Vagina (tissue), 2 donors: Measurements from ENCODE around the gene NCR2. TPM values are rescaled to one million over a fixed set of nuclear protein-coding genes. Genes with fewer than 3 reads are reported as not detected.

Experiments
- DNase-seq, 2 donors: peaks; one replicate each; pipeline ENCODE4 v3.0.0-alpha.2; 2017; ENCODE audit errors: extremely low spot score in 2 of 2
- H3K27ac ChIP-seq: fragments of 200-600 bp; sonication (generic); one replicate; pipeline ENCODE4 v1.5.1; 2019
- H3K27me3 ChIP-seq: fragments of 200-600 bp; sonication (generic); one replicate; pipeline ENCODE4 v1.5.1; 2019
- H3K36me3 ChIP-seq, 2 donors: fragments of 200-600 bp; sonication (generic); one replicate each; pipeline ENCODE4 v1.5.1; 2017 to 2019
- H3K4me1 ChIP-seq: fragments of 200-600 bp; sonication (generic); one replicate; pipeline ENCODE4 v1.5.1; 2019
- H3K4me3 ChIP-seq, 2 donors: fragments of 200-600 bp; sonication (generic); 1 replicate in 1 of 2; 2 replicates in 1 of 2; pipeline ENCODE4 v1.5.1; 2016 to 2019
- H3K9me3 ChIP-seq: fragments of 200-600 bp; sonication (generic); one replicate; pipeline ENCODE4 v1.5.1; 2019
- CTCF ChIP-seq, 3 experiments: fragments of 450-650 bp in 2 of 3; fragments of 200-600 bp in 1 of 3; sonication (generic) in 1 of 3; IDR thresholded peaks; one replicate each; pipeline ENCODE4 v1.5.1; 2017 to 2019; ENCODE audit warnings: antibody characterized with exemption in 3 of 3, mild to moderate bottlenecking in 2 of 3, moderate library complexity in 2 of 3
- POLR2A ChIP-seq, 2 donors: fragments of 450-650 bp; IDR thresholded peaks; one replicate each; pipeline ENCODE4 v1.6.1; 2017; ENCODE audit warnings: antibody characterized with exemption in 2 of 2, mild to moderate bottlenecking in 2 of 2, moderate library complexity in 2 of 2
- POLR2AphosphoS5 ChIP-seq, 2 donors: sonication (generic); formaldehyde crosslinking; IDR thresholded peaks; one replicate each; pipeline ENCODE4 v1.9.0; 2017; ENCODE audit warnings: antibody characterized with exemption in 2 of 2, mild to moderate bottlenecking in 2 of 2, low read depth in 1 of 2; ENCODE audit not compliant: insufficient read depth in 1 of 2
- intact Hi-C: fragments of 100-400 bp; cut with DNase I; formaldehyde crosslinking; loops from one replicate; pipeline ENCODE4 v1.15.1; 2023
- total RNA-seq: library from RNA; depleted of rRNA; stranded (reverse); fragments of >200 nt; gene quantifications from one replicate; pipeline ENCODE4 v1.2.3, GENCODE V29; 2016

Gene NCR2
- total RNA-seq, 1 donor from 2014 or later: not detected

- Histone ChIP-seq H3K9me3 (no peaks in the 10 kb centered on the region), H3K4me1 (no peaks in the 10 kb centered on the region), H3K4me3 (no peak overlapping the region), H3K36me3 (no peaks in the 10 kb centered on the region), H3K27me3 (no peaks in the 10 kb centered on the region), H3K27ac (no peak overlapping the region)
- intact Hi-C loops: no loop called here
- no peak for TF ChIP-seq CTCF (IDR thresholded peaks at IDR 0.05)
- no peak for TF ChIP-seq POLR2A (IDR thresholded peaks at IDR 0.05)
- no peak for TF ChIP-seq POLR2AphosphoS5 (IDR thresholded peaks at IDR 0.05; ENCODE audit: insufficient read depth in 1 of 2, low read depth in 1 of 2)
- no peak for DNase-seq
Measured at GRCh38 chr6:41337709-41338108, 2.3 kb downstream of the NCR2 start.

GRCh38 chr6:41338659-41339058, 3.3 kb downstream of the NCR2 start:
- TF ChIP-seq CTCF (IDR thresholded peaks at IDR 0.05) (no peak), POLR2AphosphoS5 (IDR thresholded peaks at IDR 0.05; ENCODE audit: insufficient read depth in 1 of 2, low read depth in 1 of 2) (no peak), POLR2A (IDR thresholded peaks at IDR 0.05) (no peak)
- Histone ChIP-seq H3K4me3 (no peak overlapping the region), H3K27me3 (no peaks in the 10 kb centered on the region), H3K4me1 (no peaks in the 10 kb centered on the region), H3K27ac (no peak overlapping the region), H3K36me3 (no peaks in the 10 kb centered on the region), H3K9me3 (no peaks in the 10 kb centered on the region)
- intact Hi-C loops: no loop called here
- DNase-seq: no peak

GRCh38 chr6:41341580-41341979, 6.2 kb downstream of the NCR2 start:
- intact Hi-C loops: no loop called here
- Histone ChIP-seq H3K4me1 (no peaks in the 10 kb centered on the region), H3K27me3 (no peaks in the 10 kb centered on the region), H3K36me3 (no peaks in the 10 kb centered on the region), H3K9me3 (no peaks in the 10 kb centered on the region), H3K4me3 (no peak overlapping the region), H3K27ac (no peak overlapping the region)
- DNase-seq: no peak
- no peak for TF ChIP-seq POLR2A (IDR thresholded peaks at IDR 0.05)
- TF ChIP-seq CTCF (IDR thresholded peaks at IDR 0.05): no peak
- TF ChIP-seq POLR2AphosphoS5 (IDR thresholded peaks at IDR 0.05; ENCODE audit: insufficient read depth in 1 of 2, low read depth in 1 of 2): no peak

- intact Hi-C loops: no loop called here
- TF ChIP-seq POLR2AphosphoS5 (IDR thresholded peaks at IDR 0.05; ENCODE audit: insufficient read depth in 1 of 2, low read depth in 1 of 2) (no peak), POLR2A (IDR thresholded peaks at IDR 0.05) (no peak), CTCF (IDR thresholded peaks at IDR 0.05) (no peak)
- Histone ChIP-seq H3K27me3 (no peaks in the 10 kb centered on the region), H3K27ac (no peak overlapping the region), H3K36me3 (no peaks in the 10 kb centered on the region), H3K4me1 (no peaks in the 10 kb centered on the region), H3K4me3 (no peak overlapping the region), H3K9me3 (no peaks in the 10 kb centered on the region)
- DNase-seq: no peak
Measured at GRCh38 chr6:41342241-41342640, 6.8 kb downstream of the NCR2 start.

- intact Hi-C loops: no loop called here
- Histone ChIP-seq H3K27ac (no peak overlapping the region), H3K9me3 (no peaks in the 10 kb centered on the region), H3K36me3 (no peaks in the 10 kb centered on the region), H3K4me1 (no peaks in the 10 kb centered on the region), H3K27me3 (no peaks in the 10 kb centered on the region), H3K4me3 (no peak overlapping the region)
- TF ChIP-seq POLR2AphosphoS5 (IDR thresholded peaks at IDR 0.05; ENCODE audit: insufficient read depth in 1 of 2, low read depth in 1 of 2) (no peak), CTCF (IDR thresholded peaks at IDR 0.05) (no peak), POLR2A (IDR thresholded peaks at IDR 0.05) (no peak)
- no peak for DNase-seq
Measured at GRCh38 chr6:41343641-41344187, 8.3 kb downstream of the NCR2 start.
